TTC549 (cell line): ENCODE measurements around the gene SLC35E2B.

Experiments
- FAIRE-seq: peaks from 2 replicates; lab custom pipeline; 2012; peaks lifted over from hg19 to GRCh38; lab: Jason Lieb, UNC

The SLC35E2B gene

GRCh38 chr1:1623631-1624442 is 68.8 kb downstream of the SLC35E2B start:
- FAIRE-seq = no peak

DNA sequence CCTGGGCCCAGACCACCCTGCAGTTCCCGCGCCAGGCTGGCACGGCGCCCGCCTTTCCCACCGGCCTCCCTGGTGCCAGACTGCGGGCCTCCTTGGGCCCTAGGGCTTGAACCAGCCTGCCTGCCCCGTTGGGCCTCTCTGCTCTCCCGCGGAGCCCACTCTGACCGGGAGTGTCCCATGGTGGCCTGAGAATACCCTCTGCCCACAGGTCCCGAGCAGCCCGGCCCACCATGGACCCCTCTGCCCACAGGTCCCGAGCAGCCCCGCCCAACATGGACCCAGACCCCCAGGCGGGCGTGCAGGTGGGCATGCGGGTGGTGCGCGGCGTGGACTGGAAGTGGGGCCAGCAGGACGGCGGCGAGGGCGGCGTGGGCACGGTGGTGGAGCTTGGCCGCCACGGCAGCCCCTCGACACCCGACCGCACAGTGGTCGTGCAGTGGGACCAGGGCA is 69.4 kb downstream of the SLC35E2B start:
- no peak for FAIRE-seq

DNA sequence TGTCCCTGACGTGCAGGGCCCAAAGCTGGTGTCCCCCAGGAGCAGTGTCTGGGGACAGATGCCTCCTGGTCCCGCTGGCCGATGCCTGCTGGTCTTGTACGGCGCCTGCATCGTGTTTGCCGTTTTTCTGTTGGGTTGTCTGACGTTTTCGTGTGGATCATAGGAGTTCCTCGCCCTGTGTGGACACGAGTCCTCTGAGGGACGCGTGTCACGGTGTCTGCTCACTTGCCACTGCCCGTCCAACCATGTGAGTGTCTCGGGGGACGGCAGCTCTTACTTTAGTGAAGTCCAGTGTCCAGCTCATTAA is 69.9 kb downstream of the SLC35E2B start:
- FAIRE-seq = no peak

- FAIRE-seq = no peak
Observed at GRCh38 chr1:1622010-1622787, 70.4 kb downstream of the SLC35E2B start.

GRCh38 chr1:1621173-1622009 is 71.2 kb downstream of the SLC35E2B start:
- no peak for FAIRE-seq

DNA sequence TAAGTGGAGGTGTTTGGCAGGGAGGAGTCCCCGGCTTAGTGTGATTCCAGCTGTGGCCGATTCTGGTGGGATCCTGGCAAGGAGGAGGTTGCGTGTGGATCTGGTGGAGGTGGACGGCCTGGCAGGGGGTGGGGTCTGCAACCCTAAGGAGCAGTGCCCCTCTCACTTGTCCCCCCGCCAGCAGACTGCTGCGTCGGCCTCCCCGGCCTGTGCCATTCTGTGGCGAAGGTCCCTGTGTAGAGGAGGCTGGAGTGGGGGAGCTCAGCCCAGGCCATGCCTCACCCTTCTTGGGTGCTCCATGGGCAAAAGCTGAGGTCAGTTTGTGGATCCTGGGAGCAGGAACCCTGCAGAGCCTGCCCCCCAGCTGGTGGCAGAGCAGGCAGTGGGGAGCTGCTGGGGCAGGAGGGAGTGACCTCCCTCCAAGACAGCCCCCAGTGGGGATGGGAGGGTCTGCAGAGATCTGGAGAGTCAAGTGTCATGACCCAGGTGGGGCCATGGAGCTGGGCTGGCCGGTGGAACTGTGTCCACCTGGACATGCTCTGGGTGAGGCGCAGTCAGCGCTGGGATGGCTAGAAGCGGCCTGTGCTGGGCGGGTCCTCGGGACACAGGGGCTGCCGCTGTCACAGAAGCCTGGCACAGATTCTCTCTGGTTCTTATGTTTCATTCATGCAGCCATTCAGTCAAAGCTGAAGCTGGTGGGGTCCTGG is 72.0 kb downstream of the SLC35E2B start:
- no peak for FAIRE-seq

GRCh38 chr1:1619917-1620361 is 72.7 kb downstream of the SLC35E2B start:
- FAIRE-seq = no peak

- no peak for FAIRE-seq
Observed at GRCh38 chr1:1618396-1619068, 74.1 kb downstream of the SLC35E2B start.

- no peak for FAIRE-seq
Observed at GRCh38 chr1:1617925-1618324, 74.7 kb downstream of the SLC35E2B start.

DNA sequence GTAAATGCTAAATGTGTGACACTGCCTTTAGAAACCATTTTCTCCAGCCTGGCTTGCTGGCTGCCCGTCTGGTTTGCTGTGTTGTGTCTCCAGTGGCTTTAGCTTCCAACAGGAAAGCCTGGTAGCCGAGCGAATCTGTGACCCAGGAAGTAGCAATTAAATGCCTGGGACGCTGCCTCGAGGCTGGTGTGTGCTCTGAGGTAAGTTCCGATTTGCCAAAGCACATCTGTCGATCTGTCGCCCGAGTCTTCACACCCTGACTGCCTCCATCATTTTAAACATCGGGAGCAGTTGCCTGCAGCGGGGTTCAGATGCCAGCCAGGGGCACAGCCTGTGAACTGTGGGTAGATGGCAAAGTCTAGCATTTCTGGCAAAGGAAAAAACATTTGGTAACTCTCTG is 75.1 kb downstream of the SLC35E2B start:
- no peak for FAIRE-seq

GRCh38 chr1:1616838-1617237 is 75.8 kb downstream of the SLC35E2B start:
- no peak for FAIRE-seq

- no peak for FAIRE-seq
Observed at GRCh38 chr1:1616045-1616790, 76.4 kb downstream of the SLC35E2B start.

GRCh38 chr1:1615256-1616044 is 77.1 kb downstream of the SLC35E2B start, which contains the start of gene MIB2:
Gene MIB2, plus strand, starts transcription at chr1:1615500. Its CDS starts 7,953 bp downstream, at chr1:1623453.
- no peak for FAIRE-seq

DNA sequence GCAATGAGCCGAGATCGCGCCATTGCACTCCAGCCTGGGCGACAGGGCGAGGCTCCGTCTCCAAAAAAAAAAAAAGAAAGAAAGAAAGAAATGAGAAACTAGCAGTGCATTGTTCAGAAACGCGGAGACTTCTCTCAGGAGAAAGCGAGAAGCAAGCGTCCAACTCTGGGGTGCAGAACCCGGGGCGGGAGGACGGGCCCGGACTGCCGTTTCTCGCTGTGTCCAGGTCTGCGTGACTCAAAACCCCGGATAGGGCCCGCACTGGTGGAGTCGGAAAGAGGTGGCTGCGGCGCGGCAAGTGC is 77.7 kb downstream of the SLC35E2B start:
- FAIRE-seq = no peak

- FAIRE-seq = no peak
Observed at GRCh38 chr1:1614204-1614953, 78.2 kb downstream of the SLC35E2B start.

DNA sequence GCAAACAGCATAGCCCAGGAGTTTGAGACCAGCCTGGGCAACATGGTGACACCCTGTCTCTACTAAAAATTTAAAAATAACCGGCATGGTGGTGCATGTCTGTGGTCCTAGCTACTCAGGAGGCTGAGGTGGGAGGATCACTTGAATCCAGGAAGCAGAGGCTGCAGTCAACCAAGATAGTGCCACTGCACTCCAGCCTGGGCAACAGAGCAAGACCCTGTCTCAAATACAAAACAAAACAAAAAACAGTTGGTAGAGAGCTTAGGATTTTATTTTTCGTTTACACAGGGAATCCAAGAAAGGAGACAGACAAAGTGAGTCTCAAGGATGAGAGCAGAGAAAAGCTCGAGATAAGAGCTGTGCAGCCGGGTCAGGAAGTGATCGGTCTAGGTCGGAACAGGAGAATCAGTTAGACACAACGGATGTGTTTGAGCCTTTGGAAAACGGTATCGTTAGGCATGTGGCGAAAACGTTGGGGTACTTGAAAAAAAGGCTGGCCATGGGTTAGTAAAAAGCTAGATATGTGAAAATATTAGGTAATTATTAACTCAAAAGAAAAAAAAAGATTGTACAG is 79.0 kb downstream of the SLC35E2B start:
- no peak for FAIRE-seq

DNA sequence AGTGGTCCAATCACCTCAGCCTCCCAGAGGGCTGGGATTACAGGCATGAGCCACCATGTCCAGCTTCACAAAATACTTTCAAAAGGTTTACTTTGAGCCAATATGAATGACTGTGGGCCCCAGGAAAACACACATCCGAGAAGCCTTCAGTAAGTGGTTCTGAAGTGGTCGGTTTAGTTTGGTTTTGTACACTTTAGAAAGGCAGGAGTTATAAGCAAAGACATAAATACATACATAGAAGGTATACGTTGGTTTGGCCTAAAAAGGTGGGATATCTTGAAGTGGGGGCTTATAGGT is 80.5 kb downstream of the SLC35E2B start:
- FAIRE-seq = no peak

DNA sequence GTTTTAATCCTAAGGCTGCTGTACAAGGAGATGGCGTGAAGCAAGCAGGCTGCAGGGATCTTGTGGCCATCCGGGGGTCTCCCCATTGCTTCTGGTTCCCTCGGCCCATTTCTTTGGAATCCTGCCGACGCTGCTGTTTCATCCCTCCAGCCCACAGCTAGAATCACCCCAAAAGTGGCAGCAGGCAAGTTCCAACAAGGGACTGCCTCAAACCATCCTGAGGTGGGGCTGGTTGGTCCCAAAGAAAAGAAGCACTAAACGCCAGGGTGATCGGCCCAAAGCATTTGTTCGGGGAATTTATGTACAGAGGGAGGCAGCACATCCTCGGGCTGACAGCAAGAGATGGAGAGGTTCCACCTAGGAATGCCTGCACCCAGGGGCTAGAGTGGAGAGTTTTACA is 81.8 kb downstream of the SLC35E2B start:
- no peak for FAIRE-seq

DNA sequence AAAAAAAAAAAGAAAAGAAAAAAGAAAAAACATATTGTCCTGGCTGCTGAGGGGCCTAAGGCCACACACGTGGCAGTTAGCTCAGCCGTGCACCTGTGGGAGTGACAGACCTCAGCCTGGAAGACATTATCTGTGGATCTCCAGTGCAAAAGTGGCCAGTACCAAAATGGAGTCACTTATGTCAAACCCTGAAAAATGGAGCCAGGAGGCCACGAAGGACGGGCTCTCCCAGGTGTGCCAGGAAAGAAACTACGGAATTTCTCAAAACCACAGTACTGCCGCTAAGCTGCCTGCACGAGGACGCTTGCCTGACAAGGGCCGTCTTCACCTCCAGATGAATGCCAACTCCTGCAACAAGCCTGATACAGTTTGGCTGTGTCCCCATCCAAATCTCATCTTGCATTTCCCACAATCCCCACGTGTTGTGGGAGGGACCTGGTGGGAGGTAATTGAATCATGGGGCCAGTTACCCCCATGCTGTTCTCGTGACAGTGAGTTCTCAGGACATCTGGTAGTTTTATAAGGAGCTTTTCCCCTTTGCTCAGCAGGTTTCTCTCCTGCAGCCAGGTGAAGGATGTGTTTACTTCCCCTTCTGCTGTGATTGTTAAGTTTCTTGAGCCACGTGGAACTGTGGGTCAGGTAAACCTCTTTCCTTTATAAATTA is 82.6 kb downstream of the SLC35E2B start:
- FAIRE-seq = no peak
